ENCODE results near the gene CRTC3.

- TF ChIP-seq SIN3A (IDR thresholded peaks at IDR 0.05; ENCODE audit: borderline replicate concordance, insufficient read depth, low read depth, low read length) (no peak), CTCF (IDR thresholded peaks at IDR 0.05) (no peak), POLR2AphosphoS5 (IDR thresholded peaks at IDR 0.05; ENCODE audit: low read depth, low read length) (no peak), REST (IDR thresholded peaks at IDR 0.05; ENCODE audit: insufficient read depth in 1 of 2, low read depth in 2 of 2, low read length in 1 of 2) (no peak)
Observed at GRCh38 chr15:90588427-90588826, 58.7 kb downstream of the CRTC3 start.

Measured in Panc1 (cell line).